GM23338 (cell line): ENCODE data around the gene TMEM244. TPM values are rescaled to one million over a fixed set of nuclear protein-coding genes. Genes with fewer than 3 reads are reported as not detected.

Experiments used
- ATAC-seq: fragments of 200-7000 bp; cut with Tn5 transposase; 3 replicates; pipeline ENCODE4 v1.9.1; 2020
- DNase-seq: peaks from one replicate; pipeline ENCODE4 v3.0.0-alpha.2; 2015; ENCODE audit warnings: low spot score
- H2AFZ ChIP-seq: fragments of 200-600 bp; sonication (generic); 2 replicates; pipeline ENCODE4 v1.8.0; 2016; ENCODE audit warnings: antibody characterized with exemption, mild to moderate bottlenecking, moderate library complexity
- H3F3A ChIP-seq: fragments of 200-600 bp; sonication (generic); replicated peaks from 2 replicates; pipeline ENCODE4 v1.8.0; 2017; ENCODE audit warnings: antibody characterized with exemption, mixed run types, low read depth
- H3K27ac ChIP-seq: fragments of 200-600 bp; sonication (generic); 2 replicates; pipeline ENCODE4 v1.6.1; 2016; ENCODE audit warnings: low read depth
- H3K27me3 ChIP-seq: fragments of 200-600 bp; sonication (generic); 2 replicates; pipeline ENCODE4 v1.8.0; 2016; ENCODE audit warnings: mild to moderate bottlenecking, mixed run types, moderate library complexity; ENCODE audit not compliant: insufficient read depth
- H3K36me3 ChIP-seq: fragments of 200-600 bp; sonication (generic); 2 replicates; pipeline ENCODE4 v1.8.0; 2016; ENCODE audit warnings: mild to moderate bottlenecking; ENCODE audit not compliant: insufficient read depth
- H3K4me1 ChIP-seq: fragments of 200-600 bp; sonication (generic); 2 replicates; pipeline ENCODE4 v1.8.0; 2016; ENCODE audit warnings: mild to moderate bottlenecking, moderate library complexity; ENCODE audit not compliant: insufficient read depth
- H3K4me2 ChIP-seq: fragments of 200-600 bp; sonication (generic); 2 replicates; pipeline ENCODE4 v1.7.1; 2017; ENCODE audit warnings: mixed run types
- H3K4me3 ChIP-seq: fragments of 200-600 bp; sonication (generic); 2 replicates; pipeline ENCODE4 v1.6.1; 2016; ENCODE audit warnings: mixed run types
- H3K79me2 ChIP-seq: fragments of 200-600 bp; sonication (generic); replicated peaks from 2 replicates; pipeline ENCODE4 v1.8.0; 2017; ENCODE audit warnings: mild to moderate bottlenecking; ENCODE audit not compliant: insufficient read depth
- H3K9me2 ChIP-seq: fragments of 200-600 bp; sonication (generic); 2 replicates; pipeline ENCODE4 v1.8.0; 2017; ENCODE audit not compliant: insufficient read depth
- H4K20me1 ChIP-seq: fragments of 200-600 bp; sonication (generic); replicated peaks from 2 replicates; pipeline ENCODE4 v1.8.0; 2017; ENCODE audit warnings: mild to moderate bottlenecking; ENCODE audit not compliant: insufficient read depth
- H3K27ac Mint-ChIP-seq: 2 replicates; pipeline ENCODE4 v1.8.0; 2020; ENCODE audit warnings: inconsistent platforms, mild to moderate bottlenecking, moderate library complexity, mixed read lengths
- H3K27me3 Mint-ChIP-seq: 3 replicates; pipeline ENCODE4 v1.8.0; 2022; ENCODE audit warnings: low read depth, mild to moderate bottlenecking, moderate library complexity, mixed read lengths, inconsistent platforms; ENCODE audit not compliant: insufficient read depth, poor library complexity
- H3K36me3 Mint-ChIP-seq: 3 replicates; pipeline ENCODE4 v1.8.0; 2021; ENCODE audit warnings: low read depth, mild to moderate bottlenecking, inconsistent platforms, moderate library complexity, mixed read lengths
- H3K4me1 Mint-ChIP-seq: 3 replicates; pipeline ENCODE4 v1.8.0; 2020; ENCODE audit warnings: mild to moderate bottlenecking, inconsistent platforms, mixed read lengths
- H3K4me3 Mint-ChIP-seq: 3 replicates; pipeline ENCODE4 v1.8.0; 2021; ENCODE audit warnings: moderate library complexity, mild to moderate bottlenecking, inconsistent platforms, mixed read lengths
- H3K9me3 Mint-ChIP-seq: 3 replicates; pipeline ENCODE4 v1.8.0; 2020; ENCODE audit warnings: moderate library complexity, mild to moderate bottlenecking, inconsistent platforms, mixed read lengths
- CREB1 ChIP-seq: fragments of 250-450 bp; sonication (Bioruptor Pico); IDR thresholded peaks from 2 replicates; pipeline ENCODE4 v1.5.0; 2020; ENCODE audit warnings: low read depth, mild to moderate bottlenecking, moderate library complexity
- CTCF ChIP-seq, 2 experiments: fragments of 200-600 bp in 1 of 2; sonication (generic) in 1 of 2; conservative IDR thresholded peaks; 2 replicates each; pipeline versions ENCODE4 v1.5.1 to v1.6.1; 2016 to 2017; ENCODE audit warnings: antibody characterized with exemption in 2 of 2, low read depth in 2 of 2, mild to moderate bottlenecking in 2 of 2, moderate library complexity in 1 of 2
- ETS1 ChIP-seq: IDR thresholded peaks from 2 replicates; pipeline ENCODE4 v1.6.1; 2016; ENCODE audit warnings: antibody characterized with exemption
- EZH2 ChIP-seq: fragments of 200-600 bp; sonication (generic); IDR thresholded peaks from one replicate; pipeline ENCODE4 v1.8.0; 2017; ENCODE audit warnings: antibody characterized with exemption, mild to moderate bottlenecking, low read depth; ENCODE audit not compliant: unreplicated experiment
- EZH2phosphoT487 ChIP-seq: fragments of 200-600 bp; sonication (generic); IDR thresholded peaks from one replicate; pipeline ENCODE4 v1.8.1; 2018; ENCODE audit warnings: antibody characterized with exemption; ENCODE audit not compliant: unreplicated experiment
- JUNB ChIP-seq: IDR thresholded peaks from one replicate; pipeline ENCODE4 v1.6.1; 2016; ENCODE audit warnings: antibody characterized with exemption; ENCODE audit not compliant: unreplicated experiment
- NANOG ChIP-seq: IDR thresholded peaks from 2 replicates; pipeline ENCODE4 v1.6.1; 2016; ENCODE audit warnings: antibody characterized with exemption, borderline replicate concordance
- POLR2AphosphoS5 ChIP-seq: IDR thresholded peaks from 2 replicates; pipeline ENCODE4 v1.6.1; 2016; ENCODE audit warnings: antibody characterized with exemption, low read depth
- STAT1 ChIP-seq: IDR thresholded peaks from one replicate; pipeline ENCODE4 v1.6.1; 2016; ENCODE audit warnings: antibody characterized with exemption; ENCODE audit not compliant: unreplicated experiment
- ZNF114 ChIP-seq: fragments of 250-450 bp; sonication (Bioruptor Pico); IDR thresholded peaks from 2 replicates; pipeline ENCODE4 v1.5.0; 2020; ENCODE audit warnings: mild to moderate bottlenecking, moderate library complexity
- ZNF331 ChIP-seq: fragments of 250-450 bp; sonication (Bioruptor Pico); IDR thresholded peaks from 2 replicates; pipeline ENCODE4 v1.5.0; 2020; ENCODE audit warnings: low read depth, mild to moderate bottlenecking, moderate library complexity
- ZNF462 ChIP-seq: fragments of 250-450 bp; sonication (Bioruptor Pico); IDR thresholded peaks from 2 replicates; pipeline ENCODE4 v1.5.0; 2020; ENCODE audit warnings: mild to moderate bottlenecking, moderate library complexity
- polyA plus RNA-seq: library from polyadenylated mRNA; unstranded; fragments of >200 nt; fragmentation: Nextera tagmentation; extraction: Ambion mirVana; gene quantifications from 2 replicates; pipeline ENCODE4 v1.2.1, GENCODE V29; 2016
- total RNA-seq: library from RNA; depleted of rRNA; stranded (reverse); fragments of >200 nt; shearing (Covaris generic); gene quantifications from 2 replicates; pipeline ENCODE4 v1.2.3, GENCODE V29; 2014
- TF ChIP-seq, protein P1 (sequence below): IDR thresholded peaks from one replicate; pipeline ENCODE4 v1.6.1; 2018; ENCODE audit warnings: antibody characterized with exemption; ENCODE audit not compliant: unreplicated experiment

The TMEM244 gene
- total and polyA plus RNA-seq, 2 experiments from 2014 or later = not detected

DNA sequence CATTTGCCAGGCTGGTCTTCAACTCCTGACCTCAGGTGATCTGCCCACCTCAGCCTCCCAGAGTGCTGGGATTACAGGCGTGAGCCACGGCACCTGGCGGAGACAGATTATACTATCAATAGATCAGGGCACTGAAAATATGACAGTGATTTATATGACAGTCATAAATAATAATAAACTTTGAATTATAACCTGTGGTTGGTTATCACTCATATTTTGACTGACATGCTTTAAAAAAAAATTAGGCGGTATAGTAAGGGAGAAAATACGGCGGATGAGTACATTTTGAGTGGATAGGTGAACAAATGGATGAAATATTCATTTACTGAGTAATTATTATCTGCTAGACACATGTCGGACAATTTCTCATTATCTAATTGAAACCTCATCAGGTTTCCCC is 28.8 kb downstream of the TMEM244 start:
- H3K9me3 Mint-ChIP-seq = 0 out of 3 replicates have a peak, but pooled peaks cover 3% of the 10 kb centered on the region
- Histone ChIP-seq H3K27me3 (no peaks in the 10 kb centered on the region), H4K20me1 (no peaks in the 10 kb centered on the region), H3K4me1 (no peaks in the 10 kb centered on the region), H3K27ac (no peak overlapping the region), H2AFZ (no peak overlapping the region), H3K4me2 (no peak overlapping the region), H3K9me2 (no peaks in the 10 kb centered on the region), H3K36me3 (no peaks in the 10 kb centered on the region), H3K79me2 (no peaks in the 10 kb centered on the region), H3F3A (no peaks in the 10 kb centered on the region), H3K4me3 (no peak overlapping the region)
- TF ChIP-seq ZNF462 (CRISPR knock-in tag) = no peak
- TF ChIP-seq CREB1 = no peak
- no peak for TF ChIP-seq EZH2phosphoT487
- TF ChIP-seq JUNB = no peak
- no peak for TF ChIP-seq STAT1
- no peak for TF ChIP-seq ETS1
- no peak for TF ChIP-seq ZNF331
- no peak for TF ChIP-seq NANOG
- TF ChIP-seq CTCF (conservative IDR thresholded peaks at IDR 0.05; ENCODE audit: low read depth in 2 of 2) = no peak
- no peak for TF ChIP-seq ZNF114
- TF ChIP-seq, protein P1, sequence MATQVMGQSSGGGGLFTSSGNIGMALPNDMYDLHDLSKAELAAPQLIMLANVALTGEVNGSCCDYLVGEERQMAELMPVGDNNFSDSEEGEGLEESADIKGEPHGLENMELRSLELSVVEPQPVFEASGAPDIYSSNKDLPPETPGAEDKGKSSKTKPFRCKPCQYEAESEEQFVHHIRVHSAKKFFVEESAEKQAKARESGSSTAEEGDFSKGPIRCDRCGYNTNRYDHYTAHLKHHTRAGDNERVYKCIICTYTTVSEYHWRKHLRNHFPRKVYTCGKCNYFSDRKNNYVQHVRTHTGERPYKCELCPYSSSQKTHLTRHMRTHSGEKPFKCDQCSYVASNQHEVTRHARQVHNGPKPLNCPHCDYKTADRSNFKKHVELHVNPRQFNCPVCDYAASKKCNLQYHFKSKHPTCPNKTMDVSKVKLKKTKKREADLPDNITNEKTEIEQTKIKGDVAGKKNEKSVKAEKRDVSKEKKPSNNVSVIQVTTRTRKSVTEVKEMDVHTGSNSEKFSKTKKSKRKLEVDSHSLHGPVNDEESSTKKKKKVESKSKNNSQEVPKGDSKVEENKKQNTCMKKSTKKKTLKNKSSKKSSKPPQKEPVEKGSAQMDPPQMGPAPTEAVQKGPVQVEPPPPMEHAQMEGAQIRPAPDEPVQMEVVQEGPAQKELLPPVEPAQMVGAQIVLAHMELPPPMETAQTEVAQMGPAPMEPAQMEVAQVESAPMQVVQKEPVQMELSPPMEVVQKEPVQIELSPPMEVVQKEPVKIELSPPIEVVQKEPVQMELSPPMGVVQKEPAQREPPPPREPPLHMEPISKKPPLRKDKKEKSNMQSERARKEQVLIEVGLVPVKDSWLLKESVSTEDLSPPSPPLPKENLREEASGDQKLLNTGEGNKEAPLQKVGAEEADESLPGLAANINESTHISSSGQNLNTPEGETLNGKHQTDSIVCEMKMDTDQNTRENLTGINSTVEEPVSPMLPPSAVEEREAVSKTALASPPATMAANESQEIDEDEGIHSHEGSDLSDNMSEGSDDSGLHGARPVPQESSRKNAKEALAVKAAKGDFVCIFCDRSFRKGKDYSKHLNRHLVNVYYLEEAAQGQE = no peak
- no peak for TF ChIP-seq POLR2AphosphoS5
- TF ChIP-seq EZH2 = no peak
- DNase-seq = no peak
- no peak overlapping the region for H3K4me3 Mint-ChIP-seq
- H3K27ac Mint-ChIP-seq = no peak overlapping the region
- no peaks in the 10 kb centered on the region for H3K36me3 Mint-ChIP-seq
- ATAC-seq = no peak
- H3K27me3 Mint-ChIP-seq = no peaks in the 10 kb centered on the region
- H3K4me1 Mint-ChIP-seq = no peaks in the 10 kb centered on the region
